Colonic mucosa (tissue), 4 donors: ENCODE results near the gene TIMM23. TPM values are rescaled to one million over a fixed set of nuclear protein-coding genes. Genes with fewer than 3 reads are reported as not detected.
"Not testable (repeated sequence)": the region's sequence is repeated elsewhere in the genome, so short reads cannot be mapped to it uniquely, and the experiment has no call there.

ENCODE experiments used
- DNase-seq: peaks from one replicate; pipeline ENCODE4 v3.0.0-alpha.2; 2020
- H3K27ac ChIP-seq: fragments of 200-600 bp; one replicate; pipeline ENCODE4 v1.8.0; 2021
- H3K27me3 ChIP-seq: fragments of 200-600 bp; one replicate; pipeline ENCODE4 v1.8.0; 2021
- H3K36me3 ChIP-seq: fragments of 200-600 bp; one replicate; pipeline ENCODE4 v1.8.0; 2021
- H3K4me1 ChIP-seq: fragments of 200-600 bp; one replicate; pipeline ENCODE4 v1.8.0; 2021; ENCODE audit warnings: mild to moderate bottlenecking
- H3K4me3 ChIP-seq: fragments of 200-600 bp; one replicate; pipeline ENCODE4 v1.8.0; 2021
- H3K9ac ChIP-seq, 2 donors: one replicate each; pipeline ENCODE4 v1.7.0; 2013; ENCODE audit warnings: control low read depth in 2 of 2, low read depth in 2 of 2, low read length in 2 of 2
- H3K9me3 ChIP-seq: fragments of 200-600 bp; one replicate; pipeline ENCODE4 v1.8.0; 2021
- CTCF ChIP-seq: fragments of 200-600 bp; IDR thresholded peaks from one replicate; pipeline ENCODE4 v1.8.0; 2022; ENCODE audit warnings: antibody characterized with exemption, mild to moderate bottlenecking
- intact Hi-C: fragments of 100-400 bp; cut with DNase I; formaldehyde crosslinking; loops from one replicate; pipeline ENCODE4 v1.14.1; 2022
- total RNA-seq, 2 donors: library from RNA; stranded (reverse); fragmentation: NEBNext Ultra II Directional in 1 of 2; extraction: Animal tissue kit (Norgen Biotek cat#: 25700) in 1 of 2; gene quantifications; one replicate each; pipeline ENCODE4 v1.2.1, GENCODE V29; 2021
- donor health status: healthy.
- donor health status: DM: no; HTN: no; CAD: no.
- donor health status: DM: no; HTN: no; CAD: no.

The TIMM23 gene
- total RNA-seq, 2 donors from 2014 or later, result 42.8 to 73.1 TPM

DNA sequence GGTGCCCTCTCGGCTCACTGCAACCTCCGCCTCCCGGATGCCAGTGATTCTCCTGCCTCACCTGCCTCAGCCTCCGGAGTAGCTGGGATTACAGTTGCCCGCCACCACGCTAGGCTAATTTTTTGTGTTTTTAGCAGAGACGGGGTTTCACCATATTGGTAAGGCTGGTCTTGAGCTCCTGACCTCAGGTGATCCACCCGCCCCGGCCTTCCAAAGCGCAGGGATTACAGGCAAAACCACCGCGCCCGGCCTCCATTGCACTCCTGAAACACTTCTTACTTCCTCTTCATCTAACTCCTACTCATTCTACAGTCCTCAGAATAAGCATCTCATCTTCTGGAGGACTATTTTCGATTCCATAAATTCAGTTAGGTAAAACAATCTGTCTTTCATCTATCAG lies 1.3 kb upstream of the TIMM23 start:
- H3K4me3 ChIP-seq, result peak overlapping the region; percentile 96
- H3K36me3 ChIP-seq, H3K9me3 ChIP-seq, H3K27ac ChIP-seq, H3K4me1 ChIP-seq, H3K9ac ChIP-seq, H3K27me3 ChIP-seq: not testable (repeated sequence)
- intact Hi-C loops, result loop anchor here (10.0 kb wide), 1 partner anchor 54 kb away; no protein-coding TSS in a partner anchor
- DNase-seq, result peak; percentile 23

DNA sequence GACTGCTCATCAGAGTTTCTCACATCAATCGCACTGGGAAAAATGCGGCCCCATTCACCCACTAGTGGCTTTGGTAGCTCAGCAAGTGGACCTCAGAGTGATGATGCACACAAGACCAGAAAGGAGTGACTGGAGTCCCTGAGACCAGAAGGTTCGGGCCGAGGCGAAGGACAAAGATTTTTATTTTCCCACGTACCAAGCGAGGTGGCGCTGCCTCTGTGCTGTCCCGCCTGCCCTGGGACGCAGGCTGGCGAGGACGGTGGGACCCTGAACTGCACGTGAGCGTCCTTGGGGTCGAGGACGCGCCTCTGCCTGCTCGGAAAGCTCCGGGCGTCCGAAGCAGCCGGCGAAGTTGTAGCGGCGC lies 565 bp upstream of the TIMM23 start:
- DNase-seq, result peak; percentile 19
- H3K4me1 ChIP-seq, result not testable (repeated sequence)

DNA sequence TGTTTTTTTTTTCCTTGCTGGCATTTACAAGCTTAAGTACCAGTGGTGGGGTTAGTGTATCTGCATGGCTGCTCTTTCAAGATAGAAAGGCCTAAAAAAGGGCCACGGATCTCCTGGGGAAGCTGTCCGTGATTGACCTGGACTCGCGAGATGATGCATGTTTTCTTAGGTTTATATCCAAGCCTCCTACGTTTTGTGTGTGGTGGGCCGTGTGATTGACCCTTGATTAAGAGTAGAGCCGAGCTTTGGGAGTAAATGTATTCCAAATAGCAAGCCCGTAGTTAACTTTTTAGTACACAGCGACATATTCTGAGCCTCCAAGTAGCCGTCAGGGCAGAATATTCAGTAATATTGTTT lies 502 bp downstream of the TIMM23 start:
- DNase-seq, H3K27me3 ChIP-seq, H3K4me1 ChIP-seq, H3K9me3 ChIP-seq, H3K36me3 ChIP-seq: not testable (repeated sequence)
- H3K9ac ChIP-seq, result peak overlapping the region; percentile 56 to 61
- intact Hi-C loops, result loop anchor here (10.0 kb wide), 1 partner anchor 52 kb away; no protein-coding TSS in a partner anchor
- H3K4me3 ChIP-seq, result peak overlapping the region; percentile 96
- H3K27ac ChIP-seq, result peak overlapping the region; percentile 56

More for the DNA sequence above, 565 bp upstream of the TIMM23 start:
- H3K36me3 ChIP-seq, H3K27me3 ChIP-seq, H3K9me3 ChIP-seq: not testable (repeated sequence)
- H3K9ac ChIP-seq, result peak overlapping the region; percentile 40 to 61
- peak overlapping the region; percentile 56 for H3K27ac ChIP-seq
- H3K4me3 ChIP-seq, result peak overlapping the region; percentile 96
- intact Hi-C loops, result loop anchor here (10.0 kb wide), 1 partner anchor 53 kb away; no protein-coding TSS in a partner anchor

DNA sequence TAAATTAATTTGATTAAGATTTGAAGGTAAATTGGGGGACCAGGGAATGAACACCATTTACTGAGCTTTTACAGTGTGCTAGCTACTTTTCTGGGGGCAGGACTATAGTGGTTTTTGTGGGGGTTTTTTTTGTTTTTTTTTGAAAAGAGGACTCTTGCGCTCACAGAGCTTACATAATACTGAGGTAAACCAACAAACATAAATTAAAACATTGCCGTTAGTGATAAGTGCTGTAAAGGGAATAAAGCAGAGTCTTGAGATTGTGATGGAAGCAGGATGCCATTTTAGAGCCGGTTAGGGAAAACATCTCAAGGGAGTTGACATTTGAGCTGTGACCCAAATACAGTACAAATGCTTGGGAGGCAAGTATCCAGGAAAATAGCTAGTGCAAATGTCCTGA lies 1.8 kb downstream of the TIMM23 start:
- intact Hi-C loops, result loop anchor here (10.0 kb wide), 1 partner anchor 51 kb away; no protein-coding TSS in a partner anchor
- not testable (repeated sequence) for DNase-seq, H3K27ac ChIP-seq, H3K4me3 ChIP-seq, H3K36me3 ChIP-seq, H3K27me3 ChIP-seq, H3K9me3 ChIP-seq, H3K9ac ChIP-seq, H3K4me1 ChIP-seq

DNA sequence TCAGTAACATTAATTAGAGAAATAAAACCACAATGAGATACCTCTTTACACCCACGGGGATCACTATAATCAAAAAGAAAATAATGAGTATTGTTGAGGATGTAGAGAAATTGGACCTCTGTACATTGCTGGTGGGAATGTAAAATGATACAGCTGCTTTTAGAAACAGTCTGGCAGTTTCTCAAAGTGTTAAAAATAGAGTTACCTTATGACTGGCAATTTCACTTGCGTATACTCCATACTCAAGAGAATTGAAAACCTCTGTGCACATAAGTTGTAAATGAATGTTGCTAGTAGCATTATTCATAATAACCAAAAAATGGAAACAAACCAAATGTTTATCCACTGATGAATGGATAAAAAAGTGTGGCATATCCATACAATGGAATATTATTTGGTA lies 6.3 kb downstream of the TIMM23 start:
- not testable (repeated sequence) for H3K36me3 ChIP-seq, H3K9me3 ChIP-seq
- intact Hi-C loops, result loop anchor here (10.0 kb wide), 1 partner anchor 46 kb away; no protein-coding TSS in a partner anchor

GRCh38 chr10:45981367-45981766 lies 9.1 kb downstream of the TIMM23 start:
- H3K9me3 ChIP-seq, H3K9ac ChIP-seq, H3K4me1 ChIP-seq, H3K27me3 ChIP-seq, H3K4me3 ChIP-seq, H3K27ac ChIP-seq, DNase-seq, intact Hi-C loops, H3K36me3 ChIP-seq: not testable (repeated sequence)

More for the DNA sequence above, 6.3 kb downstream of the TIMM23 start:
- not testable (repeated sequence) for H3K4me1 ChIP-seq, H3K4me3 ChIP-seq, H3K9ac ChIP-seq, H3K27me3 ChIP-seq, H3K27ac ChIP-seq, DNase-seq

- H3K9me3 ChIP-seq, H3K27ac ChIP-seq, H3K4me1 ChIP-seq, H3K4me3 ChIP-seq, intact Hi-C loops, H3K36me3 ChIP-seq, H3K9ac ChIP-seq, H3K27me3 ChIP-seq: not testable (repeated sequence)
- DNase-seq, result peak; percentile 41
- TF ChIP-seq CTCF, result peak; percentile 13
Observed at GRCh38 chr10:45983538-45984186, 11.4 kb downstream of the TIMM23 start.

- H3K36me3 ChIP-seq, H3K9me3 ChIP-seq, H3K27ac ChIP-seq, H3K27me3 ChIP-seq, H3K9ac ChIP-seq, H3K4me3 ChIP-seq, H3K4me1 ChIP-seq, intact Hi-C loops, DNase-seq: not testable (repeated sequence)
Observed at GRCh38 chr10:45984473-45984872, 12.2 kb downstream of the TIMM23 start.

DNA sequence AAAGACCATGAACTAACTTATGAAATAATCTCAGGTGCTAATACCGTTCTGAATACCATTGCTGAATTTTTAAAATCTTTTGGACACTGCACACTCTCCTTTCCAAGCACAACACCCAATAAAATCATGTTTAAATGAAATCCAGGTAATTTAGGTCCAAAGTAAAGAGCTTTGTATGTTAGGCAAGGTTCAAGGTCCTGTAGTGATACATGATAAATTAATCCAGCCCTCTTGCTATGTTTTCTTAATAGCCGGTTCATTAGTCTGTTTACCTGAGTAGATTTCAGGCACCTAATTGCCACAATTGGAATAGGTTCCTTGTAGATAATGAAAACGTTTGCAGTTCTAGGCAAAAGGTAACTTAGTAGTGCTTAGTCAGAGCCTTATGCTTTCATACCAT lies 13.3 kb downstream of the TIMM23 start:
- H3K9me3 ChIP-seq, H3K4me3 ChIP-seq, H3K4me1 ChIP-seq, H3K27me3 ChIP-seq, H3K27ac ChIP-seq, H3K9ac ChIP-seq, intact Hi-C loops, H3K36me3 ChIP-seq, DNase-seq: not testable (repeated sequence)
